Activated T-cell treated with anti-CD3 and anti-CD28 coated beads, Interleukin-2, amount 50 U/mL, for 72 hours (primary cell): Measurements from ENCODE around the gene TNNI3. TPM values are rescaled to one million over a fixed set of nuclear protein-coding genes. Genes with fewer than 3 reads are reported as not detected.
A peak's percentile ranks its signal among the peaks of the same experiment; 100 is the strongest.

ENCODE experiments used
- ATAC-seq, 2 donors: fragments of 150-1000 bp; cut with Tn5 transposase; replicated peaks in 1 of 2; 2 replicates each; pipeline ENCODE4 v1.10.0; 2021; ENCODE audit warnings: moderate library complexity in 2 of 2, mild to moderate bottlenecking in 1 of 2
- DNase-seq, 2 donors: peaks; one replicate each; pipeline ENCODE4 v3.0.0; 2021 to 2022; ENCODE audit warnings: mixed read lengths in 1 of 2
- H3K27ac Mint-ChIP-seq: one replicate; pipeline ENCODE4 v1.8.0; 2022; ENCODE audit warnings: mild to moderate bottlenecking, moderate library complexity, mixed read lengths
- H3K27me3 Mint-ChIP-seq: one replicate; pipeline ENCODE4 v1.8.0; 2022; ENCODE audit warnings: low read depth, mixed read lengths
- H3K36me3 Mint-ChIP-seq, 2 donors: one replicate each; pipeline ENCODE4 v1.8.0; 2022; ENCODE audit warnings: mixed read lengths in 2 of 2, mild to moderate bottlenecking in 1 of 2; ENCODE audit not compliant: insufficient read depth in 2 of 2
- H3K4me1 Mint-ChIP-seq: one replicate; pipeline ENCODE4 v1.8.0; 2022; ENCODE audit warnings: low read depth, mixed read lengths
- H3K4me3 Mint-ChIP-seq, 2 donors: one replicate each; pipeline ENCODE4 v1.8.0; 2022; ENCODE audit warnings: mild to moderate bottlenecking in 2 of 2, mixed read lengths in 2 of 2, moderate library complexity in 2 of 2
- H3K9me3 Mint-ChIP-seq, 2 donors: one replicate each; pipeline ENCODE4 v1.8.0; 2022; ENCODE audit warnings: mixed read lengths in 2 of 2
- total RNA-seq, 2 donors: library from RNA; stranded (reverse); gene quantifications; one replicate each; pipeline ENCODE4 v1.2.3, GENCODE V29; 2022

TNNI3 gene
- total RNA-seq, 2 donors from 2014 or later: 0.91 TPM; not detected in 1

GRCh38 chr19:55131421-55131820, 26.1 kb downstream of the TNNI3 start:
- H3K4me3 Mint-ChIP-seq: no peak overlapping the region
- no peaks in the 10 kb centered on the region for H3K36me3 Mint-ChIP-seq
- no peaks in the 10 kb centered on the region for H3K4me1 Mint-ChIP-seq
- H3K27me3 Mint-ChIP-seq: peaks cover 34% of the 10 kb centered on the region
- no peak for ATAC-seq
- H3K27ac Mint-ChIP-seq: no peak overlapping the region
- DNase-seq: no peak
- no peaks in the 10 kb centered on the region for H3K9me3 Mint-ChIP-seq

- ATAC-seq (no peak), DNase-seq (no peak)
- H3K27ac Mint-ChIP-seq: no peak overlapping the region
Observed at GRCh38 chr19:55119053-55119452, 38.5 kb downstream of the TNNI3 start.

GRCh38 chr19:55118401-55118991, 39.0 kb downstream of the TNNI3 start:
- ATAC-seq: no peak
- H3K9me3 Mint-ChIP-seq: no peaks in the 10 kb centered on the region
- H3K27ac Mint-ChIP-seq: peak overlapping the region; percentile 97
- peaks cover 9% of the 10 kb centered on the region for H3K27me3 Mint-ChIP-seq
- DNase-seq: peak in 1 of 2 donors; percentile 35
- peaks cover 9 to 10% of the 10 kb centered on the region in 2 donors for H3K36me3 Mint-ChIP-seq
- peaks cover 55% of the 10 kb centered on the region for H3K4me1 Mint-ChIP-seq
- H3K4me3 Mint-ChIP-seq: peak overlapping the region; percentile 97

More at GRCh38 chr19:55119053-55119452, 38.5 kb downstream of the TNNI3 start:
- peaks cover 14% of the 10 kb centered on the region for H3K27me3 Mint-ChIP-seq
- peaks cover 55% of the 10 kb centered on the region for H3K4me1 Mint-ChIP-seq
- H3K4me3 Mint-ChIP-seq: peak overlapping the region; percentile 97
- H3K9me3 Mint-ChIP-seq: no peaks in the 10 kb centered on the region
- peaks cover 9 to 10% of the 10 kb centered on the region in 2 donors for H3K36me3 Mint-ChIP-seq

DNA sequence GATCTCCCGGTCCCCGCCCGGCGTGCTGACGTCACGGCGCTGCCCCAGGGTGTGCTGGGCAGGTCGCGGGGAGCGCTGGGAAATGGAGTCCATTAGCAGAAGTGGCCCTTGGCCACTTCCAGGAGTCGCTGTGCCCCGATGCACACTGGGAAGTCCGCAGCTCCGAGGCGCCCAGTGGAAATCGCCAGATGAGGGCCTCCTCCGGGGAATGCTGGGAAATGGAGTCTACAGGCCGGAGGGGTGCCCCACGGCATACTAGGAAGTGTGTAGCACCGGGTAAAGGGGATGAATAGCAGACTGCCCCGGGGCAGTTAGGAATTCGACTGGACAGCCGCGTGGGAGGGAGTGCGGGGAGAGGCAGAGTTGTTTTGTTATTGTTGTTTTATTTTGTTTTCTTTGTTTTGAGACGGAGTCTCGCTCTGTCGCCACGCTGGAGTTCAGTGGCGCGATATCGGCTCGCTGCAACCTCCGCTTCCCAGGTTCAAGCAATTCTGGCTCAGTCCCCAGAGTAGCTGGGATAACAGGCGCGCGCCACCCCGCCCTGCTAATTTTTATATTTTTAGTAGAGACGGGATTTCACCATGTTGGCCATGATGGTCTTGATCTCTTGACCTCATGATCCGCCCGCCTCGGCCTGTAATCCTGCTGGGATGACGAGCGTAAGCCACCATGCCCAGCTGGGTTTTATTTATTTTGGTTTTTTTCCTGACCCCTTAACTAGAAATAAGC, 39.7 kb downstream of the TNNI3 start:
- Mint-ChIP-seq H3K36me3 (peaks cover 9 to 10% of the 10 kb centered on the region in 2 donors), H3K27ac (peak overlapping the region; percentile 97), H3K4me1 (peaks cover 55% of the 10 kb centered on the region), H3K27me3 (peaks cover 5% of the 10 kb centered on the region), H3K4me3 (peak overlapping the region; percentile 97), H3K9me3 (no peaks in the 10 kb centered on the region)
- DNase-seq (peak; percentile 97 to 98), ATAC-seq (peak; percentile 94 to 96)

DNA sequence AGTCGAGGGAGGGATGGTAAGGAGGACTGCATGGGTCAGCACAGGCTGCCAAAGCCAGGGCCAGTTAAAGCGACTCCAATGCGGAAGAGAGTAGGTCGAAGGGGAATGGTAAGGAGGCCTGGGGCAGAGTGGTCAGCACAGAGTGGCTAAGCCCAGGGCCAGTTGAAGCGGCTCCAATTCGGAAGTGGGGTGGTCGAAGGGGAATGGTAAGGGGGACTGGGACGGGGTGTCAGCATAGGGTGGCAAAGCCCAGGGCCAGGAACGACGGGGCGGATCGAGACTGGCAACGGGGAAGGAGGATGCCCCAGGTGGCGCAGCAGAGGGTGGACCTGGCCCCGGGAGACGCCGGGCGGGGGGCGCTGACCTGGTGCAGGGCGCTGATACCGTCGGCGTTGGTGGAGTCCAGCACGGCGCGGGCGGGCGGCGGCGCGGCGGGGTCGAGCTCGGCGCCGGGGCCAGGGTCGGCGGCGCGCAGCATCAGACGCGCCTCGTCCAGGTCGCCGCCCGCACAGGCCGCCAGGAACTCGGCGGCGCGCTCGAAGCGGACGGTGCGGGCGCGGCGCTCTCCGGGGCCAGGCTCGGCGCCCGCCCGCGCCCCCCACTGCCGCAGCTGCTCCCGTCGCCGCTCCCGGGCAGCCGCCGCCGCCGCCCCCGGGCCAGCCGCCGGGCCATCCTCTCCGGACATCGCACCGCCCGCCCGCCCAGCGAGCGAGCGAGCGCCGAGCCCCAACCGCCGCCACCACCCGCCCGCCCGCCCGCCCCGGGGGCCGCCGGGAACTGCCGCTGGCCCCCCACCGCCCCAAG, 40.5 kb downstream of the TNNI3 start, which contains the start of gene PPP1R12C:
TSS of gene PPP1R12C (minus strand) at position 779 of the 804 bp plus-strand sequence. CDS start at position 685, 94 bp downstream.
- DNase-seq: no peak
- H3K4me1 Mint-ChIP-seq: peaks cover 55% of the 10 kb centered on the region
- H3K36me3 Mint-ChIP-seq: peaks cover 9 to 10% of the 10 kb centered on the region in 2 donors

DNA sequence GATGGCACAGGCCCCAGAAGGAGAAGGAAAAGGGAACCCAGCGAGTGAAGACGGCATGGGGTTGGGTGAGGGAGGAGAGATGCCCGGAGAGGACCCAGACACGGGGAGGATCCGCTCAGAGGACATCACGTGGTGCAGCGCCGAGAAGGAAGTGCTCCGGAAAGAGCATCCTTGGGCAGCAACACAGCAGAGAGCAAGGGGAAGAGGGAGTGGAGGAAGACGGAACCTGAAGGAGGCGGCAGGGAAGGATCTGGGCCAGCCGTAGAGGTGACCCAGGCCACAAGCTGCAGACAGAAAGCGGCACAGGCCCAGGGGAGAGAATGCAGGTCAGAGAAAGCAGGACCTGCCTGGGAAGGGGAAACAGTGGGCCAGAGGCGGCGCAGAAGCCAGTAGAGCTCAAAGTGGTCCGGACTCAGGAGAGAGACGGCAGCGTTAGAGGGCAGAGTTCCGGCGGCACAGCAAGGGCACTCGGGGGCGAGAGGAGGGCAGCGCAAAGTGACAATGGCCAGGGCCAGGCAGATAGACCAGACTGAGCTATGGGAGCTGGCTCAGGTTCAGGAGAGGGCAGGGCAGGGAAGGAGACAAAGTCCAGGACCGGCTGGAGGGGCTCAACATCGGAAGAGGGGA, 41.2 kb downstream of the TNNI3 start:
- Mint-ChIP-seq H3K27me3 (no peaks in the 10 kb centered on the region), H3K4me3 (peak overlapping the region; percentile 89 to 100), H3K9me3 (no peaks in the 10 kb centered on the region), H3K27ac (peak overlapping the region; percentile 49), H3K4me1 (peaks cover 55% of the 10 kb centered on the region), H3K36me3 (peaks cover 9 to 10% of the 10 kb centered on the region in 2 donors)
- ATAC-seq (peak; percentile 31 to 59), DNase-seq (peak; percentile 56 to 62)

More for the DNA sequence above, 40.5 kb downstream of the TNNI3 start, which contains the start of gene PPP1R12C:
- no peaks in the 10 kb centered on the region for H3K9me3 Mint-ChIP-seq
- H3K27ac Mint-ChIP-seq: peak within 1 kb of the TSS; percentile 97
- H3K27me3 Mint-ChIP-seq: no peaks in the 10 kb centered on the region
- ATAC-seq: peak; percentile 37 to 39
- peak within 1 kb of the TSS; percentile 97 to 100 for H3K4me3 Mint-ChIP-seq

DNA sequence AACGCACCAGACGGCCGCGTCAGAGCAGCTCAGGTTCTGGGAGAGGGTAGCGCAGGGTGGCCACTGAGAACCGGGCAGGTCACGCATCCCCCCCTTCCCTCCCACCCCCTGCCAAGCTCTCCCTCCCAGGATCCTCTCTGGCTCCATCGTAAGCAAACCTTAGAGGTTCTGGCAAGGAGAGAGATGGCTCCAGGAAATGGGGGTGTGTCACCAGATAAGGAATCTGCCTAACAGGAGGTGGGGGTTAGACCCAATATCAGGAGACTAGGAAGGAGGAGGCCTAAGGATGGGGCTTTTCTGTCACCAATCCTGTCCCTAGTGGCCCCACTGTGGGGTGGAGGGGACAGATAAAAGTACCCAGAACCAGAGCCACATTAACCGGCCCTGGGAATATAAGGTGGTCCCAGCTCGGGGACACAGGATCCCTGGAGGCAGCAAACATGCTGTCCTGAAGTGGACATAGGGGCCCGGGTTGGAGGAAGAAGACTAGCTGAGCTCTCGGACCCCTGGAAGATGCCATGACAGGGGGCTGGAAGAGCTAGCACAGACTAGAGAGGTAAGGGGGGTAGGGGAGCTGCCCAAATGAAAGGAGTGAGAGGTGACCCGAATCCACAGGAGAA, 42.0 kb downstream of the TNNI3 start:
- Mint-ChIP-seq H3K4me1 (peaks cover 51% of the 10 kb centered on the region), H3K36me3 (peaks cover 10 to 11% of the 10 kb centered on the region in 2 donors), H3K27me3 (no peaks in the 10 kb centered on the region), H3K4me3 (peak overlapping the region; percentile 89 to 100), H3K27ac (peak overlapping the region; percentile 49), H3K9me3 (no peaks in the 10 kb centered on the region)
- DNase-seq (no peak), ATAC-seq (no peak)

GRCh38 chr19:55114566-55115145, 42.9 kb downstream of the TNNI3 start:
- Mint-ChIP-seq H3K9me3 (no peaks in the 10 kb centered on the region), H3K4me1 (peaks cover 42% of the 10 kb centered on the region), H3K4me3 (peak overlapping the region; percentile 89 to 100), H3K27ac (peak overlapping the region; percentile 26), H3K27me3 (no peaks in the 10 kb centered on the region), H3K36me3 (peaks cover 10 to 11% of the 10 kb centered on the region in 2 donors)
- DNase-seq (no peak), ATAC-seq (no peak)

- Mint-ChIP-seq H3K36me3 (peaks cover 10 to 11% of the 10 kb centered on the region in 2 donors), H3K27ac (no peak overlapping the region), H3K27me3 (no peaks in the 10 kb centered on the region), H3K9me3 (no peaks in the 10 kb centered on the region), H3K4me1 (peaks cover 32% of the 10 kb centered on the region), H3K4me3 (no peak overlapping the region)
- no peak for DNase-seq
- ATAC-seq: no peak
Observed at GRCh38 chr19:55113570-55114039, 43.9 kb downstream of the TNNI3 start.

GRCh38 chr19:55112777-55113569, 44.6 kb downstream of the TNNI3 start:
- no peaks in the 10 kb centered on the region for H3K9me3 Mint-ChIP-seq
- no peak overlapping the region for H3K4me3 Mint-ChIP-seq
- no peak overlapping the region for H3K27ac Mint-ChIP-seq
- DNase-seq (no peak), ATAC-seq (no peak)
- H3K27me3 Mint-ChIP-seq: no peaks in the 10 kb centered on the region
- H3K36me3 Mint-ChIP-seq: peaks cover 10 to 14% of the 10 kb centered on the region in 2 donors
- H3K4me1 Mint-ChIP-seq: peaks cover 26% of the 10 kb centered on the region

GRCh38 chr19:55112246-55112776, 45.2 kb downstream of the TNNI3 start:
- no peak overlapping the region for H3K27ac Mint-ChIP-seq
- DNase-seq (no peak), ATAC-seq (no peak)
- no peak overlapping the region for H3K4me3 Mint-ChIP-seq
- H3K36me3 Mint-ChIP-seq: peaks cover 6 to 14% of the 10 kb centered on the region in 2 donors
- no peaks in the 10 kb centered on the region for H3K27me3 Mint-ChIP-seq
- H3K9me3 Mint-ChIP-seq: no peaks in the 10 kb centered on the region
- peaks cover 21% of the 10 kb centered on the region for H3K4me1 Mint-ChIP-seq
